Gastroesophageal sphincter (tissue), 4 donors: ENCODE data around the gene ARHGEF19. TPM values are rescaled to one million over a fixed set of nuclear protein-coding genes. Genes with fewer than 3 reads are reported as not detected.
A peak's percentile ranks its signal among the peaks of the same experiment; 100 is the strongest.

ENCODE experiments used
- ATAC-seq: fragments of 150-250 bp; one replicate; pipeline ENCODE4 v1.9.1; 2016; ENCODE audit warnings: mild to moderate bottlenecking, moderate library complexity
- H3K27ac ChIP-seq, 4 donors: fragments of 200-600 bp; sonication (generic) in 3 of 4; 1 replicate in 3 of 4; 2 replicates in 1 of 4; pipeline ENCODE4 v1.5.1; 2016 to 2019
- H3K27me3 ChIP-seq: fragments of 200-600 bp; sonication (generic); one replicate; pipeline ENCODE4 v1.5.1; 2019
- H3K36me3 ChIP-seq, 2 donors: fragments of 200-600 bp; sonication (generic); one replicate each; pipeline ENCODE4 v1.5.1; 2019; ENCODE audit warnings: control low read depth in 1 of 2
- H3K4me1 ChIP-seq, 3 donors: fragments of 200-600 bp; sonication (generic); 1 replicate in 2 of 3; 2 replicates in 1 of 3; pipeline ENCODE4 v1.5.1; 2016 to 2019; ENCODE audit warnings: control low read depth in 2 of 3
- H3K4me3 ChIP-seq, 2 donors: fragments of 200-600 bp; sonication (generic); one replicate each; pipeline ENCODE4 v1.5.1; 2019; ENCODE audit warnings: mild to moderate bottlenecking in 1 of 2, moderate library complexity in 1 of 2
- H3K9me3 ChIP-seq, 3 donors: fragments of 200-600 bp; sonication (generic); one replicate each; pipeline ENCODE4 v1.5.1; 2017 to 2019; ENCODE audit warnings: control low read depth in 2 of 3
- EP300 ChIP-seq: sonication (generic); formaldehyde crosslinking; IDR thresholded peaks from one replicate; pipeline ENCODE4 v1.6.1; 2017; ENCODE audit warnings: antibody characterized with exemption, mild to moderate bottlenecking
- POLR2A ChIP-seq, 2 donors: fragments of 450-650 bp; IDR thresholded peaks; one replicate each; pipeline ENCODE4 v1.6.1; 2017; ENCODE audit warnings: antibody characterized with exemption in 2 of 2, mild to moderate bottlenecking in 2 of 2, moderate library complexity in 1 of 2
- POLR2AphosphoS5 ChIP-seq: sonication (generic); formaldehyde crosslinking; IDR thresholded peaks from one replicate; pipeline ENCODE4 v1.6.1; 2017; ENCODE audit warnings: antibody characterized with exemption
- WGBS, 2 donors: methylation state at CpG; one replicate each; pipeline ENCODE4 v1.1.5; 2018; ENCODE audit warnings: low coverage in 1 of 2; 5-methylcytosine and 5-hydroxymethylcytosine counted together
- total RNA-seq, 4 donors: library from RNA; depleted of rRNA; stranded (reverse); fragments of >200 nt; gene quantifications; one replicate each; pipeline ENCODE4 v1.1.0, GENCODE V29; 2016
- TF ChIP-seq, protein P1 (sequence below), 4 experiments: fragments of 200-600 bp in 2 of 4; fragments of 450-650 bp in 2 of 4; sonication (generic) in 1 of 4; IDR thresholded peaks; one replicate each; pipeline ENCODE4 v1.5.1; 2017 to 2019; ENCODE audit warnings: antibody characterized with exemption in 4 of 4, mild to moderate bottlenecking in 2 of 4, moderate library complexity in 2 of 4

ARHGEF19 gene
- total RNA-seq, 4 donors from 2014 or later: 2.8 to 3.6 (median 3.4) TPM

- H3K9me3 ChIP-seq: no peaks in the 10 kb centered on the region
- H3K27ac ChIP-seq: peak overlapping the region in 1 of 4 donors; percentile 34
- no peak for TF ChIP-seq EP300
- TF ChIP-seq POLR2A (IDR thresholded peaks at IDR 0.05): no peak
- no peak for TF ChIP-seq POLR2AphosphoS5
- TF ChIP-seq, protein P1, sequence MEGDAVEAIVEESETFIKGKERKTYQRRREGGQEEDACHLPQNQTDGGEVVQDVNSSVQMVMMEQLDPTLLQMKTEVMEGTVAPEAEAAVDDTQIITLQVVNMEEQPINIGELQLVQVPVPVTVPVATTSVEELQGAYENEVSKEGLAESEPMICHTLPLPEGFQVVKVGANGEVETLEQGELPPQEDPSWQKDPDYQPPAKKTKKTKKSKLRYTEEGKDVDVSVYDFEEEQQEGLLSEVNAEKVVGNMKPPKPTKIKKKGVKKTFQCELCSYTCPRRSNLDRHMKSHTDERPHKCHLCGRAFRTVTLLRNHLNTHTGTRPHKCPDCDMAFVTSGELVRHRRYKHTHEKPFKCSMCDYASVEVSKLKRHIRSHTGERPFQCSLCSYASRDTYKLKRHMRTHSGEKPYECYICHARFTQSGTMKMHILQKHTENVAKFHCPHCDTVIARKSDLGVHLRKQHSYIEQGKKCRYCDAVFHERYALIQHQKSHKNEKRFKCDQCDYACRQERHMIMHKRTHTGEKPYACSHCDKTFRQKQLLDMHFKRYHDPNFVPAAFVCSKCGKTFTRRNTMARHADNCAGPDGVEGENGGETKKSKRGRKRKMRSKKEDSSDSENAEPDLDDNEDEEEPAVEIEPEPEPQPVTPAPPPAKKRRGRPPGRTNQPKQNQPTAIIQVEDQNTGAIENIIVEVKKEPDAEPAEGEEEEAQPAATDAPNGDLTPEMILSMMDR (IDR thresholded peaks at IDR 0.05): no peak
- ATAC-seq: no peak
- peaks cover 0 to 28% (median 3%) of the 10 kb centered on the region in 3 donors for H3K4me1 ChIP-seq
- peaks cover 0 to 47% of the 10 kb centered on the region in 2 donors for H3K36me3 ChIP-seq
- no peak overlapping the region for H3K4me3 ChIP-seq
- 73 to 90% methylated on average over 4 of the region's 4 CpGs for WGBS, 2 donors
- no peaks in the 10 kb centered on the region for H3K27me3 ChIP-seq
Observed at GRCh38 chr1:16256478-16256877, 44.0 kb upstream of the ARHGEF19 start.

DNA sequence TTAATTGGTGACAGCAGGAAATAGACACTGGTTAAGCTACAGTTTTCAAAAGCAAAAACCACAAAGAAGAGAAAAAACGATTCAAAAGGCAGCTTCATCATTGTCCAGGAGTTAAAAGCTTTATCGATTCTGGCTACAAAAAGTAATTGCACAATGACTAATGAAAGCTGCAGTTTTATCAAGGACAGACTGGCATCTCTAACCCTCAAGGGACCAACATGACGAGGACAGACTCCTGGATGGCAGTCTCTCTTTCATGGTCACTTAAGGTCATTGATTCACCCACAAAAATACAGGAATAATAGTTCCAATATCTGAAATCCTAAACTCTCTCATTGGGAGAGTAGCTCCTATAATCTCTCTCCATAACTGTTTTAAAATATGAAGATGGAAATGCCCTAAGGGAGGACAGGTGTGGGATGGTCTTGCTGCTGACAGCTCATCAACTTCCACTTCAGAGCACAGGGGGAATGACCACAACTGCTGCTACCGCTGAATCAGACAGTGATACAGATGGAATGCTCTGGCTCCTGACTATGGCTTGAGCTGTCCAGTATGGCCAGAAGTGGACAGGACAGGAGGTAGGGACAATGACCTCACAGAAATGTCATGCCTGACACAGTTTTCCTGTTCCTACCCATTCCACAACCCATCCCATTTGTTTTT is 41.9 kb upstream of the ARHGEF19 start:
- Histone ChIP-seq H3K9me3 (no peaks in the 10 kb centered on the region), H3K27me3 (no peaks in the 10 kb centered on the region), H3K4me1 (peaks cover 17 to 40% (median 18%) of the 10 kb centered on the region in 3 donors), H3K36me3 (peaks cover 0 to 57% of the 10 kb centered on the region in 2 donors), H3K4me3 (no peak overlapping the region), H3K27ac (peak overlapping the region; percentile 23 to 83 (median 54))
- 74 to 82% methylated on average over 3 to 4 of the region's 4 CpGs for WGBS, 2 donors
- ATAC-seq: no peak
- no peak for TF ChIP-seq POLR2AphosphoS5
- TF ChIP-seq EP300: no peak
- TF ChIP-seq, protein P1 (IDR thresholded peaks at IDR 0.05): no peak
- TF ChIP-seq POLR2A (IDR thresholded peaks at IDR 0.05): no peak

GRCh38 chr1:16253332-16253922 is 41.0 kb upstream of the ARHGEF19 start:
- no peaks in the 10 kb centered on the region for H3K9me3 ChIP-seq
- ATAC-seq: no peak
- peak overlapping the region; percentile 7 to 83 (median 54) for H3K27ac ChIP-seq
- TF ChIP-seq, protein P1 (IDR thresholded peaks at IDR 0.05): no peak
- TF ChIP-seq POLR2A (IDR thresholded peaks at IDR 0.05): no peak
- TF ChIP-seq EP300: no peak
- TF ChIP-seq POLR2AphosphoS5: no peak
- WGBS, 2 donors: 82 to 90% methylated on average over 4 to 5 of the region's 5 CpGs
- H3K36me3 ChIP-seq: peaks cover 0 to 57% of the 10 kb centered on the region in 2 donors
- peaks cover 25 to 50% (median 27%) of the 10 kb centered on the region in 3 donors for H3K4me1 ChIP-seq
- H3K27me3 ChIP-seq: no peaks in the 10 kb centered on the region
- no peak overlapping the region for H3K4me3 ChIP-seq

- H3K4me1 ChIP-seq: peaks cover 30 to 55% (median 32%) of the 10 kb centered on the region in 3 donors
Observed at GRCh38 chr1:16252912-16253311, 40.5 kb upstream of the ARHGEF19 start.

More at GRCh38 chr1:16252912-16253311, 40.5 kb upstream of the ARHGEF19 start:
- ATAC-seq: no peak
- peak overlapping the region; percentile 7 to 83 (median 54) for H3K27ac ChIP-seq
- 76 to 94% methylated on average over 2 of the region's 2 CpGs for WGBS, 2 donors
- H3K9me3 ChIP-seq: no peaks in the 10 kb centered on the region
- TF ChIP-seq POLR2AphosphoS5 (no peak), POLR2A (IDR thresholded peaks at IDR 0.05) (no peak), EP300 (no peak)
- TF ChIP-seq, protein P1 (IDR thresholded peaks at IDR 0.05): no peak
- H3K4me3 ChIP-seq: no peak overlapping the region
- H3K36me3 ChIP-seq: peaks cover 0 to 57% of the 10 kb centered on the region in 2 donors
- H3K27me3 ChIP-seq: no peaks in the 10 kb centered on the region
